Measurements from ENCODE around the gene RNU7-1. TPM values are rescaled to one million over a fixed set of nuclear protein-coding genes. Genes with fewer than 3 reads are reported as not detected.

The RNU7-1 gene
- total RNA-seq, 1 experiment from 2014 or later: not detected

- Mint-ChIP-seq H3K4me3 (ENCODE audit: low read depth, unreplicated experiment) (peak overlapping the region; percentile 87), H3K36me3 (ENCODE audit: insufficient read depth, unreplicated experiment) (peaks cover 98% of the 10 kb centered on the region), H3K4me1 (ENCODE audit: low read depth, unreplicated experiment) (peaks cover 52% of the 10 kb centered on the region), H3K27ac (ENCODE audit: unreplicated experiment) (peak overlapping the region; percentile 100), H3K9me3 (ENCODE audit: low read depth, unreplicated experiment) (no peaks in the 10 kb centered on the region), H3K27me3 (ENCODE audit: unreplicated experiment) (peaks cover 13% of the 10 kb centered on the region)
- TF ChIP-seq CTCF (IDR thresholded peaks at IDR 0.05; ENCODE audit: unreplicated experiment): no peak
- DNase-seq: no peak
- no TSS peak for BruUV-seq (replicated peaks)
- CTCF ChIA-PET: interaction anchor here (2.7 kb wide), 1 partner anchor 70 kb away, joined by 13 read pairs; the partner anchor contains the start of gene SPSB2
- intact Hi-C loops (cut with micrococcal nuclease; ENCODE audit: unreplicated experiment): loop anchor here (5.0 kb wide), 1 partner anchor 75 kb away; the partner anchor contains the start of gene TPI1
These were observed 1.3 kb upstream of the RNU7-1 start for GRCh38 chr12:6942331-6942665.

GRCh38 chr12:6943389-6943721 lies 261 bp upstream of the RNU7-1 start:
- intact Hi-C loops (cut with micrococcal nuclease; ENCODE audit: unreplicated experiment): loop anchor here (5.0 kb wide), 1 partner anchor 76 kb away; the partner anchor contains the start of gene TPI1
- peak overlapping the region; percentile 87 for H3K4me3 Mint-ChIP-seq (ENCODE audit: low read depth, unreplicated experiment)
- H3K4me1 Mint-ChIP-seq (ENCODE audit: low read depth, unreplicated experiment): peaks cover 56% of the 10 kb centered on the region
- peak overlapping the region; percentile 100 for H3K27ac Mint-ChIP-seq (ENCODE audit: unreplicated experiment)
- no peak for TF ChIP-seq CTCF (IDR thresholded peaks at IDR 0.05; ENCODE audit: unreplicated experiment)
- H3K9me3 Mint-ChIP-seq (ENCODE audit: low read depth, unreplicated experiment): no peaks in the 10 kb centered on the region
- CTCF ChIA-PET: interaction anchor here (0.8 to 4.3 kb wide), 6 partner anchors 18 to 74 kb away, joined by 3 to 90 read pairs (median 9); partner anchors contain the start of gene SPSB2
- H3K27me3 Mint-ChIP-seq (ENCODE audit: unreplicated experiment): peaks cover 13% of the 10 kb centered on the region
- peak; percentile 74 for DNase-seq
- no TSS peak for BruUV-seq (replicated peaks)
- H3K36me3 Mint-ChIP-seq (ENCODE audit: insufficient read depth, unreplicated experiment): peaks cover 98% of the 10 kb centered on the region

- peak; percentile 62 for TF ChIP-seq CTCF (IDR thresholded peaks at IDR 0.05; ENCODE audit: unreplicated experiment)
- intact Hi-C loops (cut with micrococcal nuclease; ENCODE audit: unreplicated experiment): loop anchor here (1.0 to 5.0 kb wide), 4 partner anchors 18 to 168 kb away; partner anchors contain the start of genes C1R and TPI1
- DNase-seq: peak; percentile 93
- Mint-ChIP-seq H3K4me1 (ENCODE audit: low read depth, unreplicated experiment) (peaks cover 49% of the 10 kb centered on the region), H3K36me3 (ENCODE audit: insufficient read depth, unreplicated experiment) (peaks cover 87% of the 10 kb centered on the region), H3K27ac (ENCODE audit: unreplicated experiment) (peak overlapping the region; percentile 100), H3K4me3 (ENCODE audit: low read depth, unreplicated experiment) (peak overlapping the region; percentile 87), H3K9me3 (ENCODE audit: low read depth, unreplicated experiment) (no peaks in the 10 kb centered on the region), H3K27me3 (ENCODE audit: unreplicated experiment) (peaks cover 13% of the 10 kb centered on the region)
- no TSS peak for BruUV-seq (replicated peaks)
- CTCF ChIA-PET: interaction anchor here (1.0 to 4.3 kb wide), 9 partner anchors 18 to 169 kb away, joined by 4 to 90 read pairs (median 7); partner anchors contain the start of genes C1RL, LPCAT3 and SPSB2
These were observed 968 bp downstream of the RNU7-1 start for GRCh38 chr12:6944381-6945186.

- intact Hi-C loops (cut with micrococcal nuclease; ENCODE audit: unreplicated experiment): loop anchor here (5.0 kb wide), 1 partner anchor 167 kb away; no protein-coding TSS in a partner anchor
- CTCF ChIA-PET: interaction anchor here (0.9 to 4.3 kb wide), 9 partner anchors 8 to 163 kb away, joined by 3 to 90 read pairs (median 7); partner anchors contain the start of genes C1RL, LPCAT3 and SPSB2
- peak overlapping the region; percentile 100 for H3K27ac Mint-ChIP-seq (ENCODE audit: unreplicated experiment)
- no peaks in the 10 kb centered on the region for H3K9me3 Mint-ChIP-seq (ENCODE audit: low read depth, unreplicated experiment)
- no TSS peak for BruUV-seq (replicated peaks)
- no peak for TF ChIP-seq CTCF (IDR thresholded peaks at IDR 0.05; ENCODE audit: unreplicated experiment)
- H3K36me3 Mint-ChIP-seq (ENCODE audit: insufficient read depth, unreplicated experiment): peaks cover 78% of the 10 kb centered on the region
- H3K27me3 Mint-ChIP-seq (ENCODE audit: unreplicated experiment): peaks cover 13% of the 10 kb centered on the region
- peaks cover 49% of the 10 kb centered on the region for H3K4me1 Mint-ChIP-seq (ENCODE audit: low read depth, unreplicated experiment)
- peak overlapping the region; percentile 87 for H3K4me3 Mint-ChIP-seq (ENCODE audit: low read depth, unreplicated experiment)
- no peak for DNase-seq
These were observed 2.0 kb downstream of the RNU7-1 start for GRCh38 chr12:6945613-6946012.

Data from Calu3 (cell line).